HepG2 (cell line): ENCODE measurements around the gene SLC22A31. TPM values are rescaled to one million over a fixed set of nuclear protein-coding genes. Genes with fewer than 3 reads are reported as not detected.

ENCODE experiments used
- AHDC1 ChIP-seq: sonication (generic); formaldehyde crosslinking; IDR thresholded peaks from 2 replicates; pipeline ENCODE4 v1.5.1; 2020; ENCODE audit warnings: mild to moderate bottlenecking, missing genetic modification reagents, borderline replicate concordance
- EEA1 ChIP-seq: sonication (generic); formaldehyde crosslinking; IDR thresholded peaks from 2 replicates; pipeline ENCODE4 v1.5.1; 2020; ENCODE audit warnings: mild to moderate bottlenecking, missing genetic modification reagents, borderline replicate concordance
- ELF4 ChIP-seq: sonication (generic); formaldehyde crosslinking; IDR thresholded peaks from 2 replicates; pipeline ENCODE4 v1.5.0; 2020; ENCODE audit warnings: missing genetic modification reagents, mild to moderate bottlenecking, moderate library complexity, borderline replicate concordance
- ETV5 ChIP-seq: IDR thresholded peaks from 2 replicates; pipeline ENCODE4 v1.6.1; 2018; ENCODE audit warnings: missing biosample characterization, missing genetic modification reagents, inconsistent platforms, borderline replicate concordance
- GLI4 ChIP-seq: sonication (generic); formaldehyde crosslinking; IDR thresholded peaks from 2 replicates; pipeline ENCODE4 v1.5.1; 2020; ENCODE audit warnings: missing genetic modification reagents, mild to moderate bottlenecking, moderate library complexity, borderline replicate concordance
- HOXA3 ChIP-seq: sonication (generic); formaldehyde crosslinking; IDR thresholded peaks from 2 replicates; pipeline ENCODE4 v1.5.0; 2020; ENCODE audit warnings: missing genetic modification reagents
- IRF2 ChIP-seq: IDR thresholded peaks from 2 replicates; pipeline ENCODE4 v1.6.1; 2018; ENCODE audit warnings: missing genetic modification reagents, missing compliant biosample characterization
- KDM6A ChIP-seq: IDR thresholded peaks from 2 replicates; pipeline ENCODE4 v1.6.1; 2016; ENCODE audit warnings: low read depth
- RAD21 ChIP-seq: fragments of 450-650 bp; formaldehyde crosslinking; IDR thresholded peaks from 2 replicates; pipeline ENCODE4 v1.5.0; 2020; ENCODE audit warnings: mild to moderate bottlenecking
- RELA ChIP-seq: sonication (generic); formaldehyde crosslinking; IDR thresholded peaks from 2 replicates; pipeline ENCODE4 v1.4.0; 2020; ENCODE audit warnings: missing genetic modification reagents
- RFX1 ChIP-seq: fragments of 450-650 bp; IDR thresholded peaks from 2 replicates; pipeline ENCODE4 v1.6.1; 2017
- TAF1 ChIP-seq: sonication (generic); formaldehyde crosslinking; IDR thresholded peaks from 2 replicates; pipeline ENCODE4 v1.4.0; 2020; ENCODE audit warnings: missing genetic modification reagents
- TEAD2 ChIP-seq: sonication (generic); formaldehyde crosslinking; IDR thresholded peaks from 2 replicates; pipeline ENCODE4 v1.9.0; 2021; ENCODE audit warnings: missing genetic modification reagents
- TGIF2 ChIP-seq: IDR thresholded peaks from 2 replicates; pipeline ENCODE4 v1.6.1; 2016; ENCODE audit warnings: control low read depth, missing compliant biosample characterization
- ZNF160 ChIP-seq: sonication (generic); formaldehyde crosslinking; IDR thresholded peaks from 2 replicates; pipeline ENCODE4 v1.8.0; 2022; ENCODE audit warnings: mild to moderate bottlenecking, inconsistent platforms, missing genetic modification reagents
- ZNF34 ChIP-seq: sonication (generic); formaldehyde crosslinking; IDR thresholded peaks from 2 replicates; pipeline ENCODE4 v1.4.0; 2020; ENCODE audit warnings: mild to moderate bottlenecking, missing genetic modification reagents, borderline replicate concordance
- ZNF605 ChIP-seq: sonication (generic); formaldehyde crosslinking; IDR thresholded peaks from 2 replicates; pipeline ENCODE4 v1.8.0; 2022; ENCODE audit warnings: mild to moderate bottlenecking, missing genetic modification reagents
- ZNF761 ChIP-seq: sonication (generic); formaldehyde crosslinking; conservative IDR thresholded peaks from 2 replicates; pipeline ENCODE4 v1.4.0; 2020; ENCODE audit warnings: mild to moderate bottlenecking, missing genetic modification reagents
- polyA plus RNA-seq, 8 experiments: library from polyadenylated mRNA; depleted of rRNA in 3 of 8; stranded (reverse) in 7 of 8; unstranded in 1 of 8; fragments of >200 nt; fragmentation: Illumina TruSeq in 4 of 8; extraction: Trizol in 4 of 8; gene quantifications; 2 replicates each; pipeline versions ENCODE4 v1.2.1 to v1.2.3, GENCODE V29; 2011 to 2016; ENCODE audit warnings: low read depth in 4 of 8, missing spikeins in 1 of 8, mixed read lengths in 1 of 8; ENCODE audit not compliant: insufficient read depth in 1 of 8
- total RNA-seq, 5 experiments: library from RNA; depleted of rRNA; stranded (reverse); fragments of >200 nt; fragmentation: Illumina TruSeq; extraction: Trizol; gene quantifications; 2 replicates each; pipeline ENCODE4 v1.2.3, GENCODE V29; 2016; ENCODE audit warnings: low read depth in 1 of 5
- TF ChIP-seq, protein P1 (sequence below): sonication (generic); formaldehyde crosslinking; IDR thresholded peaks from 2 replicates; pipeline ENCODE4 v1.4.0; 2020; ENCODE audit warnings: missing genetic modification reagents
- TF ChIP-seq, protein P2 (sequence below): sonication (generic); formaldehyde crosslinking; IDR thresholded peaks from 2 replicates; pipeline ENCODE4 v1.5.0; 2020; ENCODE audit warnings: mild to moderate bottlenecking, missing genetic modification reagents

The SLC22A31 gene
- total and polyA plus RNA-seq, 2 of the 13 experiments (the other 11 are each of a cell fraction or from before 2014, with no cell fraction given), result 67.3 to 83.3 TPM

DNA sequence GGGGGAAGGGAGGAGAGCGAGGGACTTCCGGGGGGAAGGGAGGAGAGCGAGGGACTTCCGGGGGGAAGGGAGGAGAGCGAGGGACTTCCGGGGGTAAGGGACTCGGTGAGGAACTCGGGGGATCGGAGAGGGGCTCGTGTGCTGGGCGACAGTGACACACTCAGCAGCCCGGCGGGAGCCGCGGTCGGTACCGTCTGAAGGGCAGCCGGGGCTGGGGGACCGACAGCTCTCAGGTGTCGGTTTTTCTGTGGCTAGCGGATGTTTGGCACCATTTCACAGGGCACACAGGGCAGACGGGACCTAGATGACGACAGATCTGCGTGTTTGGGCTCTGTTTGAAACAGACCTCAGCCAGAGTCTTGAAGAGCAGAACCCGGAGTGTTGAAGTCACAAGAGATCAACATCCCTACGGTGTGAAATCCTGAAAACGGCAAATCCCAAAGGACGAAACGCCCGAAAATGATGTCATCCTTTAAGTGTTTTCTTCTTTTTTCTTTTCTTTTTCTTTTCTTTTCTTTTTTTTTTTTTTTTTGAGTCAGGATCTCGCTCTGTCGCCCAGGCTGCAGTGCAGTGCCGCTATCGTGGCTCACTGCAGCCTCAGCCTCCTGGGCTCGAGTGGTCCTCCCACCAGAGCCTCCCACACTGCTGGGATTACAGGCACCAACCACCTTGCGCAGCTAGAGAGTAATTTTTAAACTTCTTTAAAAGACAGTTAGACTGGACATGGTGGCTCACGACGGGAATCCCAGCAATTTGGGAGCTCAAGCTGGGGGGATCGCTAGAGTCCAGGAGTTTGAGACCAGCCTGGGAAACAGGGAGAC, 41.1 kb upstream of the SLC22A31 start (continued):
- TF ChIP-seq RELA (CRISPR knock-in tag) (peak; percentile 76; the same call in 1 of the 2 replicates), AHDC1 (CRISPR knock-in tag) (0 out of 2 replicates have a peak, but pooled peaks have one; percentile 11), RFX1 (no peak), ZNF605 (CRISPR knock-in tag) (peak; percentile 20; the same call in 1 of the 2 replicates), ZNF761 (CRISPR knock-in tag) (0 out of 2 replicates have a peak, but pooled peaks have one; percentile 40), ETV5 (peak; percentile 93), TGIF2 (peak; percentile 94), ELF4 (CRISPR knock-in tag) (peak; percentile 99), RAD21 (peak; percentile 4; the same call in 1 of the 2 replicates), ZNF34 (CRISPR knock-in tag) (peak; percentile 58; the same call in 1 of the 2 replicates), KDM6A (CRISPR knock-in tag) (no peak), HOXA3 (CRISPR knock-in tag) (peak; percentile 88), IRF2 (CRISPR knock-in tag) (peak; percentile 84), ZNF160 (0 out of 2 replicates have a peak, but pooled peaks have one; percentile 66), TAF1 (CRISPR knock-in tag) (peak; percentile 94), EEA1 (CRISPR knock-in tag) (0 out of 2 replicates have a peak, but pooled peaks have one; percentile 68), TEAD2 (CRISPR knock-in tag) (no peak), GLI4 (CRISPR knock-in tag) (no peak)
- TF ChIP-seq, protein P1, sequence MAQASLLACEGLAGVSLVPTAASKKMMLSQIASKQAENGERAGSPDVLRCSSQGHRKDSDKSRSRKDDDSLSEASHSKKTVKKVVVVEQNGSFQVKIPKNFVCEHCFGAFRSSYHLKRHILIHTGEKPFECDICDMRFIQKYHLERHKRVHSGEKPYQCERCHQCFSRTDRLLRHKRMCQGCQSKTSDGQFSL, result peak; percentile 80; the same call in 1 of the 2 replicates
- TF ChIP-seq, protein P2, sequence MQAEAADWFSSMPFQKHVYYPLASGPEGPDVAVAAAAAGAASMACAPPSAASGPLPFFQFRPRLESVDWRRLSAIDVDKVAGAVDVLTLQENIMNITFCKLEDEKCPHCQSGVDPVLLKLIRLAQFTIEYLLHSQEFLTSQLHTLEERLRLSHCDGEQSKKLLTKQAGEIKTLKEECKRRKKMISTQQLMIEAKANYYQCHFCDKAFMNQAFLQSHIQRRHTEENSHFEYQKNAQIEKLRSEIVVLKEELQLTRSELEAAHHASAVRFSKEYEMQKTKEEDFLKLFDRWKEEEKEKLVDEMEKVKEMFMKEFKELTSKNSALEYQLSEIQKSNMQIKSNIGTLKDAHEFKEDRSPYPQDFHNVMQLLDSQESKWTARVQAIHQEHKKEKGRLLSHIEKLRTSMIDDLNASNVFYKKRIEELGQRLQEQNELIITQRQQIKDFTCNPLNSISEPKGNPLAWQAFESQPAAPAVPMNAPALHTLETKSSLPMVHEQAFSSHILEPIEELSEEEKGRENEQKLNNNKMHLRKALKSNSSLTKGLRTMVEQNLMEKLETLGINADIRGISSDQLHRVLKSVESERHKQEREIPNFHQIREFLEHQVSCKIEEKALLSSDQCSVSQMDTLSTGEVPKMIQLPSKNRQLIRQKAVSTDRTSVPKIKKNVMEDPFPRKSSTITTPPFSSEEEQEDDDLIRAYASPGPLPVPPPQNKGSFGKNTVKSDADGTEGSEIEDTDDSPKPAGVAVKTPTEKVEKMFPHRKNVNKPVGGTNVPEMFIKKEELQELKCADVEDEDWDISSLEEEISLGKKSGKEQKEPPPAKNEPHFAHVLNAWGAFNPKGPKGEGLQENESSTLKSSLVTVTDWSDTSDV (CRISPR knock-in tag), result no peak; the same call in none of the 2 replicates
